ENCODE results near the gene CHN2. TPM values are rescaled to one million over a fixed set of nuclear protein-coding genes. Genes with fewer than 3 reads are reported as not detected.

The CHN2 gene
- polyA plus RNA-seq, 1 donor from 2014 or later = 136 TPM

DNA sequence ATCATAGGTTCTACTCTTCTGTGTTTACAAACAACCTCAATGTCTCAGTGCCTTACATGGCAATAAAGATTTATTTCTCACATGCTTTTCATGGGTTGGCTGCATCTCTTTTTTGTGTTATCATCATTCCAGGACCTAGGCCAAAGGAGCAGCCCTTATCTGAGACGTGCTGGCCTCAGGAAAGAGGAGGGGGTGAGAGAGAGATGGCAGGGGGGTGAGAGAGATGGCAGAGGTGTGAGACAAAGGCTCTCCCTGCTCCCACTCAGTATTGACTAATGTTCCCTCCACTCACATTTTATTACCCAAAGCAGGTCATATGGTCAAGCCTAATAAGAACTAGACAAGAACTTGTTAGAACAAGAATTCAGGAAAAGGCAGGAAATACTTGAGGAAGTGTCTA lies 249.0 kb downstream of the CHN2 start:
- Histone ChIP-seq H3K4me3 (ENCODE audit: low read length) (no peak overlapping the region), H3K9me2 (ENCODE audit: insufficient read depth, low read length) (no peaks in the 10 kb centered on the region), H3K4me2 (ENCODE audit: low read length) (no peak overlapping the region), H3K27me3 (ENCODE audit: insufficient read depth, low read depth, low read length) (no peaks in the 10 kb centered on the region), H3F3A (ENCODE audit: insufficient read depth, low read length, poor library complexity, severe bottlenecking) (no peaks in the 10 kb centered on the region), H3K9me3 (ENCODE audit: low read length) (no peaks in the 10 kb centered on the region), H4K20me1 (ENCODE audit: insufficient read depth) (no peaks in the 10 kb centered on the region), H3K36me3 (ENCODE audit: insufficient read depth, low read length) (peaks cover 10% of the 10 kb centered on the region), H3K79me2 (replicated peaks; ENCODE audit: insufficient read depth, low read length) (no peaks in the 10 kb centered on the region), H3K9ac (ENCODE audit: low read length) (no peak overlapping the region), H3K27ac (ENCODE audit: low read length) (no peak overlapping the region), H2AFZ (ENCODE audit: low read depth, low read length) (no peak overlapping the region)
- TF ChIP-seq EP300 (conservative IDR thresholded peaks at IDR 0.05; ENCODE audit: poor library complexity, severe bottlenecking) = no peak
- no peak for TF ChIP-seq RAD21 (conservative IDR thresholded peaks at IDR 0.05)
- no peak for TF ChIP-seq EZH2 (IDR thresholded peaks at IDR 0.05; ENCODE audit: borderline replicate concordance, insufficient read depth, low read length, poor library complexity, severe bottlenecking)
- TF ChIP-seq POLR2AphosphoS5 (IDR thresholded peaks at IDR 0.05) = no peak
- TF ChIP-seq, protein P1, sequence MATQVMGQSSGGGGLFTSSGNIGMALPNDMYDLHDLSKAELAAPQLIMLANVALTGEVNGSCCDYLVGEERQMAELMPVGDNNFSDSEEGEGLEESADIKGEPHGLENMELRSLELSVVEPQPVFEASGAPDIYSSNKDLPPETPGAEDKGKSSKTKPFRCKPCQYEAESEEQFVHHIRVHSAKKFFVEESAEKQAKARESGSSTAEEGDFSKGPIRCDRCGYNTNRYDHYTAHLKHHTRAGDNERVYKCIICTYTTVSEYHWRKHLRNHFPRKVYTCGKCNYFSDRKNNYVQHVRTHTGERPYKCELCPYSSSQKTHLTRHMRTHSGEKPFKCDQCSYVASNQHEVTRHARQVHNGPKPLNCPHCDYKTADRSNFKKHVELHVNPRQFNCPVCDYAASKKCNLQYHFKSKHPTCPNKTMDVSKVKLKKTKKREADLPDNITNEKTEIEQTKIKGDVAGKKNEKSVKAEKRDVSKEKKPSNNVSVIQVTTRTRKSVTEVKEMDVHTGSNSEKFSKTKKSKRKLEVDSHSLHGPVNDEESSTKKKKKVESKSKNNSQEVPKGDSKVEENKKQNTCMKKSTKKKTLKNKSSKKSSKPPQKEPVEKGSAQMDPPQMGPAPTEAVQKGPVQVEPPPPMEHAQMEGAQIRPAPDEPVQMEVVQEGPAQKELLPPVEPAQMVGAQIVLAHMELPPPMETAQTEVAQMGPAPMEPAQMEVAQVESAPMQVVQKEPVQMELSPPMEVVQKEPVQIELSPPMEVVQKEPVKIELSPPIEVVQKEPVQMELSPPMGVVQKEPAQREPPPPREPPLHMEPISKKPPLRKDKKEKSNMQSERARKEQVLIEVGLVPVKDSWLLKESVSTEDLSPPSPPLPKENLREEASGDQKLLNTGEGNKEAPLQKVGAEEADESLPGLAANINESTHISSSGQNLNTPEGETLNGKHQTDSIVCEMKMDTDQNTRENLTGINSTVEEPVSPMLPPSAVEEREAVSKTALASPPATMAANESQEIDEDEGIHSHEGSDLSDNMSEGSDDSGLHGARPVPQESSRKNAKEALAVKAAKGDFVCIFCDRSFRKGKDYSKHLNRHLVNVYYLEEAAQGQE (IDR thresholded peaks at IDR 0.05; ENCODE audit: borderline replicate concordance) = no peak
- TF ChIP-seq, protein P2, sequence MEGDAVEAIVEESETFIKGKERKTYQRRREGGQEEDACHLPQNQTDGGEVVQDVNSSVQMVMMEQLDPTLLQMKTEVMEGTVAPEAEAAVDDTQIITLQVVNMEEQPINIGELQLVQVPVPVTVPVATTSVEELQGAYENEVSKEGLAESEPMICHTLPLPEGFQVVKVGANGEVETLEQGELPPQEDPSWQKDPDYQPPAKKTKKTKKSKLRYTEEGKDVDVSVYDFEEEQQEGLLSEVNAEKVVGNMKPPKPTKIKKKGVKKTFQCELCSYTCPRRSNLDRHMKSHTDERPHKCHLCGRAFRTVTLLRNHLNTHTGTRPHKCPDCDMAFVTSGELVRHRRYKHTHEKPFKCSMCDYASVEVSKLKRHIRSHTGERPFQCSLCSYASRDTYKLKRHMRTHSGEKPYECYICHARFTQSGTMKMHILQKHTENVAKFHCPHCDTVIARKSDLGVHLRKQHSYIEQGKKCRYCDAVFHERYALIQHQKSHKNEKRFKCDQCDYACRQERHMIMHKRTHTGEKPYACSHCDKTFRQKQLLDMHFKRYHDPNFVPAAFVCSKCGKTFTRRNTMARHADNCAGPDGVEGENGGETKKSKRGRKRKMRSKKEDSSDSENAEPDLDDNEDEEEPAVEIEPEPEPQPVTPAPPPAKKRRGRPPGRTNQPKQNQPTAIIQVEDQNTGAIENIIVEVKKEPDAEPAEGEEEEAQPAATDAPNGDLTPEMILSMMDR (IDR thresholded peaks at IDR 0.05; ENCODE audit: poor library complexity, severe bottlenecking) = no peak
- TF ChIP-seq TAF1 (IDR thresholded peaks at IDR 0.05; ENCODE audit: low read depth) = no peak
- no peak for TF ChIP-seq SMC3 (conservative IDR thresholded peaks at IDR 0.05; ENCODE audit: poor library complexity)
- TF ChIP-seq MXI1 (conservative IDR thresholded peaks at IDR 0.05; ENCODE audit: poor library complexity, severe bottlenecking) = no peak

DNA sequence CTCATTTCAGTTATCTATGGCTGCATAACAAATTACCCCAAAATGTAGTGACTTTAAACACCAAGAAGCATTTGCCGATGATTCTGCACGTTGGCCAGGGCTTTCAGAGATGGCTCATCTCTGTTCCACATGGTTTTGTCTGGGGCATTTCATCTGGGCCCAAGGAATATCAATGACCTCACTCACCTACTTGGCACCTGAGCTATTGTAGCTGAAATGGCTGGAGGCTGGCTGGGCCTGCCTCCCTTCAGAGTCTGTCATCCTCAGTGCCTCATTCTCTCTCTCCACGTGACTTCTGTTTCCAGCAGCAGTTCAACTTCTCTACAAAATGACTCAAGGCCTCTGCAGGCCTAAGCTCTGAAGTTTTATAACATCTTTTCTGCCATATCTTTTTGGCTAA lies 249.7 kb downstream of the CHN2 start:
- H3K9me2 ChIP-seq (ENCODE audit: insufficient read depth, low read length) = no peaks in the 10 kb centered on the region
- H3K79me2 ChIP-seq (replicated peaks; ENCODE audit: insufficient read depth, low read length) = no peaks in the 10 kb centered on the region
- H3K27ac ChIP-seq (ENCODE audit: low read length) = no peak overlapping the region
- H3K27me3 ChIP-seq (ENCODE audit: insufficient read depth, low read depth, low read length) = no peaks in the 10 kb centered on the region
- H3K9ac ChIP-seq (ENCODE audit: low read length) = no peak overlapping the region
- no peak overlapping the region for H3K4me3 ChIP-seq (ENCODE audit: low read length)
- TF ChIP-seq RAD21 (conservative IDR thresholded peaks at IDR 0.05) (no peak), SMC3 (conservative IDR thresholded peaks at IDR 0.05; ENCODE audit: poor library complexity) (no peak), MXI1 (conservative IDR thresholded peaks at IDR 0.05; ENCODE audit: poor library complexity, severe bottlenecking) (no peak), EZH2 (IDR thresholded peaks at IDR 0.05; ENCODE audit: borderline replicate concordance, insufficient read depth, low read length, poor library complexity, severe bottlenecking) (no peak), TAF1 (IDR thresholded peaks at IDR 0.05; ENCODE audit: low read depth) (no peak)
- TF ChIP-seq, protein P2 (IDR thresholded peaks at IDR 0.05; ENCODE audit: poor library complexity, severe bottlenecking) = no peak
- no peak overlapping the region for H2AFZ ChIP-seq (ENCODE audit: low read depth, low read length)
- H3F3A ChIP-seq (ENCODE audit: insufficient read depth, low read length, poor library complexity, severe bottlenecking) = no peaks in the 10 kb centered on the region
- H3K9me3 ChIP-seq (ENCODE audit: low read length) = no peaks in the 10 kb centered on the region
- H3K36me3 ChIP-seq (ENCODE audit: insufficient read depth, low read length) = peaks cover 9% of the 10 kb centered on the region
- no peaks in the 10 kb centered on the region for H4K20me1 ChIP-seq (ENCODE audit: insufficient read depth)
- H3K4me2 ChIP-seq (ENCODE audit: low read length) = no peak overlapping the region
